GM23338 (cell line): ENCODE data around the gene OR4N2. TPM values are rescaled to one million over a fixed set of nuclear protein-coding genes. Genes with fewer than 3 reads are reported as not detected.

ENCODE experiments used
- ATAC-seq: fragments of 200-7000 bp; cut with Tn5 transposase; 3 replicates; pipeline ENCODE4 v1.9.1; 2020
- DNase-seq: peaks from one replicate; pipeline ENCODE4 v3.0.0-alpha.2; 2015; ENCODE audit warnings: low spot score
- H2AFZ ChIP-seq: fragments of 200-600 bp; sonication (generic); 2 replicates; pipeline ENCODE4 v1.8.0; 2016; ENCODE audit warnings: antibody characterized with exemption, mild to moderate bottlenecking, moderate library complexity
- H3F3A ChIP-seq: fragments of 200-600 bp; sonication (generic); replicated peaks from 2 replicates; pipeline ENCODE4 v1.8.0; 2017; ENCODE audit warnings: antibody characterized with exemption, mixed run types, low read depth
- H3K27ac ChIP-seq: fragments of 200-600 bp; sonication (generic); 2 replicates; pipeline ENCODE4 v1.6.1; 2016; ENCODE audit warnings: low read depth
- H3K27me3 ChIP-seq: fragments of 200-600 bp; sonication (generic); 2 replicates; pipeline ENCODE4 v1.8.0; 2016; ENCODE audit warnings: mild to moderate bottlenecking, mixed run types, moderate library complexity; ENCODE audit not compliant: insufficient read depth
- H3K36me3 ChIP-seq: fragments of 200-600 bp; sonication (generic); 2 replicates; pipeline ENCODE4 v1.8.0; 2016; ENCODE audit warnings: mild to moderate bottlenecking; ENCODE audit not compliant: insufficient read depth
- H3K4me1 ChIP-seq: fragments of 200-600 bp; sonication (generic); 2 replicates; pipeline ENCODE4 v1.8.0; 2016; ENCODE audit warnings: mild to moderate bottlenecking, moderate library complexity; ENCODE audit not compliant: insufficient read depth
- H3K4me2 ChIP-seq: fragments of 200-600 bp; sonication (generic); 2 replicates; pipeline ENCODE4 v1.7.1; 2017; ENCODE audit warnings: mixed run types
- H3K4me3 ChIP-seq: fragments of 200-600 bp; sonication (generic); 2 replicates; pipeline ENCODE4 v1.6.1; 2016; ENCODE audit warnings: mixed run types
- H3K79me2 ChIP-seq: fragments of 200-600 bp; sonication (generic); replicated peaks from 2 replicates; pipeline ENCODE4 v1.8.0; 2017; ENCODE audit warnings: mild to moderate bottlenecking; ENCODE audit not compliant: insufficient read depth
- H3K9me2 ChIP-seq: fragments of 200-600 bp; sonication (generic); 2 replicates; pipeline ENCODE4 v1.8.0; 2017; ENCODE audit not compliant: insufficient read depth
- H4K20me1 ChIP-seq: fragments of 200-600 bp; sonication (generic); replicated peaks from 2 replicates; pipeline ENCODE4 v1.8.0; 2017; ENCODE audit warnings: mild to moderate bottlenecking; ENCODE audit not compliant: insufficient read depth
- H3K27ac Mint-ChIP-seq: 2 replicates; pipeline ENCODE4 v1.8.0; 2020; ENCODE audit warnings: inconsistent platforms, mild to moderate bottlenecking, moderate library complexity, mixed read lengths
- H3K27me3 Mint-ChIP-seq: 3 replicates; pipeline ENCODE4 v1.8.0; 2022; ENCODE audit warnings: low read depth, mild to moderate bottlenecking, moderate library complexity, mixed read lengths, inconsistent platforms; ENCODE audit not compliant: insufficient read depth, poor library complexity
- H3K36me3 Mint-ChIP-seq: 3 replicates; pipeline ENCODE4 v1.8.0; 2021; ENCODE audit warnings: low read depth, mild to moderate bottlenecking, inconsistent platforms, moderate library complexity, mixed read lengths
- H3K4me1 Mint-ChIP-seq: 3 replicates; pipeline ENCODE4 v1.8.0; 2020; ENCODE audit warnings: mild to moderate bottlenecking, inconsistent platforms, mixed read lengths
- H3K4me3 Mint-ChIP-seq: 3 replicates; pipeline ENCODE4 v1.8.0; 2021; ENCODE audit warnings: moderate library complexity, mild to moderate bottlenecking, inconsistent platforms, mixed read lengths
- H3K9me3 Mint-ChIP-seq: 3 replicates; pipeline ENCODE4 v1.8.0; 2020; ENCODE audit warnings: moderate library complexity, mild to moderate bottlenecking, inconsistent platforms, mixed read lengths
- EZH2phosphoT487 ChIP-seq: fragments of 200-600 bp; sonication (generic); IDR thresholded peaks from one replicate; pipeline ENCODE4 v1.8.1; 2018; ENCODE audit warnings: antibody characterized with exemption; ENCODE audit not compliant: unreplicated experiment
- JUNB ChIP-seq: IDR thresholded peaks from one replicate; pipeline ENCODE4 v1.6.1; 2016; ENCODE audit warnings: antibody characterized with exemption; ENCODE audit not compliant: unreplicated experiment
- POLR2AphosphoS5 ChIP-seq: IDR thresholded peaks from 2 replicates; pipeline ENCODE4 v1.6.1; 2016; ENCODE audit warnings: antibody characterized with exemption, low read depth
- ZNF114 ChIP-seq: fragments of 250-450 bp; sonication (Bioruptor Pico); IDR thresholded peaks from 2 replicates; pipeline ENCODE4 v1.5.0; 2020; ENCODE audit warnings: mild to moderate bottlenecking, moderate library complexity
- ZNF331 ChIP-seq: fragments of 250-450 bp; sonication (Bioruptor Pico); IDR thresholded peaks from 2 replicates; pipeline ENCODE4 v1.5.0; 2020; ENCODE audit warnings: low read depth, mild to moderate bottlenecking, moderate library complexity
- polyA plus RNA-seq: library from polyadenylated mRNA; unstranded; fragments of >200 nt; fragmentation: Nextera tagmentation; extraction: Ambion mirVana; gene quantifications from 2 replicates; pipeline ENCODE4 v1.2.1, GENCODE V29; 2016
- total RNA-seq: library from RNA; depleted of rRNA; stranded (reverse); fragments of >200 nt; shearing (Covaris generic); gene quantifications from 2 replicates; pipeline ENCODE4 v1.2.3, GENCODE V29; 2014
- TF ChIP-seq, protein P1 (sequence below): IDR thresholded peaks from 2 replicates; pipeline ENCODE4 v1.6.1; 2016; ENCODE audit warnings: antibody characterized with exemption
- TF ChIP-seq, protein P2 (sequence below): fragments of 250-450 bp; sonication (Bioruptor Pico); IDR thresholded peaks from 2 replicates; pipeline ENCODE4 v1.5.0; 2020; ENCODE audit warnings: mild to moderate bottlenecking, moderate library complexity
- TF ChIP-seq, protein P3 (sequence below): IDR thresholded peaks from one replicate; pipeline ENCODE4 v1.6.1; 2018; ENCODE audit warnings: antibody characterized with exemption; ENCODE audit not compliant: unreplicated experiment
- TF ChIP-seq, protein P4 (sequence below), 2 experiments: fragments of 200-600 bp in 1 of 2; sonication (generic) in 1 of 2; conservative IDR thresholded peaks; 2 replicates each; pipeline versions ENCODE4 v1.5.1 to v1.6.1; 2016 to 2017; ENCODE audit warnings: antibody characterized with exemption in 2 of 2, low read depth in 2 of 2, mild to moderate bottlenecking in 2 of 2, moderate library complexity in 1 of 2

OR4N2 gene
- total and polyA plus RNA-seq, 2 experiments from 2014 or later = not detected

DNA sequence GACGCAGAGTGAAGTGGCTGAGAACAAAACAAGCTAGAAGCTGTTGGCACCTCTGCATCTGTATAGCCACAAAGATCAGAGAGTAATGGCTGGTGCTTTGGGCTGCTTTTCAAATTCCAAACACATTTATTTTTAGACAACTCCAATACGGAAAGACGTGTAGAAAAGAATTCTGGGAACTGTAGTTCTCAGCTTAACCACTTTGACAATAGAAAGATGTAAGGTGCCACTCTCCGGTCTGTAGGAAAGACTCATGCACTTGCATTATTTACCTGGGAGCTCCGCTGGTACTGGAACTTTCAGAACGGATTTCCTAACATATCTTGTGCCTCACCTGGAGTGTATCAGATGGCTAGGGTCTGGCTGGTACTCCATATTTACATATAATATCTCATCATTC, 69.6 kb downstream of the OR4N2 start (continued):
- TF ChIP-seq, protein P1, sequence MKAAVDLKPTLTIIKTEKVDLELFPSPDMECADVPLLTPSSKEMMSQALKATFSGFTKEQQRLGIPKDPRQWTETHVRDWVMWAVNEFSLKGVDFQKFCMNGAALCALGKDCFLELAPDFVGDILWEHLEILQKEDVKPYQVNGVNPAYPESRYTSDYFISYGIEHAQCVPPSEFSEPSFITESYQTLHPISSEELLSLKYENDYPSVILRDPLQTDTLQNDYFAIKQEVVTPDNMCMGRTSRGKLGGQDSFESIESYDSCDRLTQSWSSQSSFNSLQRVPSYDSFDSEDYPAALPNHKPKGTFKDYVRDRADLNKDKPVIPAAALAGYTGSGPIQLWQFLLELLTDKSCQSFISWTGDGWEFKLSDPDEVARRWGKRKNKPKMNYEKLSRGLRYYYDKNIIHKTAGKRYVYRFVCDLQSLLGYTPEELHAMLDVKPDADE = no peak
- TF ChIP-seq EZH2phosphoT487 = no peak
- no peak for TF ChIP-seq ZNF114 (CRISPR knock-in tag)
- TF ChIP-seq, protein P2, sequence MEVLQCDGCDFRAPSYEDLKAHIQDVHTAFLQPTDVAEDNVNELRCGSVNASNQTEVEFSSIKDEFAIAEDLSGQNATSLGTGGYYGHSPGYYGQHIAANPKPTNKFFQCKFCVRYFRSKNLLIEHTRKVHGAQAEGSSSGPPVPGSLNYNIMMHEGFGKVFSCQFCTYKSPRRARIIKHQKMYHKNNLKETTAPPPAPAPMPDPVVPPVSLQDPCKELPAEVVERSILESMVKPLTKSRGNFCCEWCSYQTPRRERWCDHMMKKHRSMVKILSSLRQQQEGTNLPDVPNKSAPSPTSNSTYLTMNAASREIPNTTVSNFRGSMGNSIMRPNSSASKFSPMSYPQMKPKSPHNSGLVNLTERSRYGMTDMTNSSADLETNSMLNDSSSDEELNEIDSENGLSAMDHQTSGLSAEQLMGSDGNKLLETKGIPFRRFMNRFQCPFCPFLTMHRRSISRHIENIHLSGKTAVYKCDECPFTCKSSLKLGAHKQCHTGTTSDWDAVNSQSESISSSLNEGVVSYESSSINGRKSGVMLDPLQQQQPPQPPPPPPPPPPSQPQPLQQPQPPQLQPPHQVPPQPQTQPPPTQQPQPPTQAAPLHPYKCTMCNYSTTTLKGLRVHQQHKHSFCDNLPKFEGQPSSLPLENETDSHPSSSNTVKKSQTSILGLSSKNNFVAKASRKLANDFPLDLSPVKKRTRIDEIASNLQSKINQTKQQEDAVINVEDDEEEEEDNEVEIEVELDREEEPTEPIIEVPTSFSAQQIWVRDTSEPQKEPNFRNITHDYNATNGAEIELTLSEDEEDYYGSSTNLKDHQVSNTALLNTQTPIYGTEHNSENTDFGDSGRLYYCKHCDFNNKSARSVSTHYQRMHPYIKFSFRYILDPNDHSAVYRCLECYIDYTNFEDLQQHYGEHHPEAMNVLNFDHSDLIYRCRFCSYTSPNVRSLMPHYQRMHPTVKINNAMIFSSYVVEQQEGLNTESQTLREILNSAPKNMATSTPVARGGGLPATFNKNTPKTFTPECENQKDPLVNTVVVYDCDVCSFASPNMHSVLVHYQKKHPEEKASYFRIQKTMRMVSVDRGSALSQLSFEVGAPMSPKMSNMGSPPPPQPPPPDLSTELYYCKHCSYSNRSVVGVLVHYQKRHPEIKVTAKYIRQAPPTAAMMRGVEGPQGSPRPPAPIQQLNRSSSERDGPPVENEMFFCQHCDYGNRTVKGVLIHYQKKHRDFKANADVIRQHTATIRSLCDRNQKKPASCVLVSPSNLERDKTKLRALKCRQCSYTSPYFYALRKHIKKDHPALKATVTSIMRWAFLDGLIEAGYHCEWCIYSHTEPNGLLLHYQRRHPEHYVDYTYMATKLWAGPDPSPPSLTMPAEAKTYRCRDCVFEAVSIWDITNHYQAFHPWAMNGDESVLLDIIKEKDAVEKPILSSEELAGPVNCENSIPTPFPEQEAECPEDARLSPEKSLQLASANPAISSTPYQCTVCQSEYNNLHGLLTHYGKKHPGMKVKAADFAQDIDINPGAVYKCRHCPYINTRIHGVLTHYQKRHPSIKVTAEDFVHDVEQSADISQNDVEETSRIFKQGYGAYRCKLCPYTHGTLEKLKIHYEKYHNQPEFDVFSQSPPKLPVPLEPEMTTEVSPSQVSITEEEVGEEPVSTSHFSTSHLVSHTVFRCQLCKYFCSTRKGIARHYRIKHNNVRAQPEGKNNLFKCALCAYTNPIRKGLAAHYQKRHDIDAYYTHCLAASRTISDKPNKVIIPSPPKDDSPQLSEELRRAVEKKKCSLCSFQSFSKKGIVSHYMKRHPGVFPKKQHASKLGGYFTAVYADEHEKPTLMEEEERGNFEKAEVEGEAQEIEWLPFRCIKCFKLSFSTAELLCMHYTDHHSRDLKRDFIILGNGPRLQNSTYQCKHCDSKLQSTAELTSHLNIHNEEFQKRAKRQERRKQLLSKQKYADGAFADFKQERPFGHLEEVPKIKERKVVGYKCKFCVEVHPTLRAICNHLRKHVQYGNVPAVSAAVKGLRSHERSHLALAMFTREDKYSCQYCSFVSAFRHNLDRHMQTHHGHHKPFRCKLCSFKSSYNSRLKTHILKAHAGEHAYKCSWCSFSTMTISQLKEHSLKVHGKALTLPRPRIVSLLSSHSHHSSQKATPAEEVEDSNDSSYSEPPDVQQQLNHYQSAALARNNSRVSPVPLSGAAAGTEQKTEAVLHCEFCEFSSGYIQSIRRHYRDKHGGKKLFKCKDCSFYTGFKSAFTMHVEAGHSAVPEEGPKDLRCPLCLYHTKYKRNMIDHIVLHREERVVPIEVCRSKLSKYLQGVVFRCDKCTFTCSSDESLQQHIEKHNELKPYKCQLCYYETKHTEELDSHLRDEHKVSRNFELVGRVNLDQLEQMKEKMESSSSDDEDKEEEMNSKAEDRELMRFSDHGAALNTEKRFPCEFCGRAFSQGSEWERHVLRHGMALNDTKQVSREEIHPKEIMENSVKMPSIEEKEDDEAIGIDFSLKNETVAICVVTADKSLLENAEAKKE (CRISPR knock-in tag) = no peak

DNA sequence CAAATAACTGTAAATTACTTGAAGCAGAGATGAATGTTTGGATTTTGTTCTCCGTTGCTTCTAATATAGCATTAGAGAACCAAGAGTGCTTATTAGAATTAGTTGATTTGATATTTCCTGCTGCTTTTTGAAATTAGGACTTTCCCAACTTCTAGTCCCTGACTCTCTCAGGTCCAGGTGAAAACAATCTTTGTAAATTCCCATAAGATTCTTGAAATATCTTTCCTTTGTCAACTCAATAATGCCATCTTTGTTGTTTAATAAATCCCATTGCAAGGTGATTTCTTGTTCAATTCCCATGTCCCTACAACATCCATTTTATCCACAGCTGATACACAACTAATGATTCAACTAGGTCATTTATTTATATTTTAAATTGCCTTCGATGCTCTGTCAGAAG, 71.3 kb downstream of the OR4N2 start, which contains the start of gene OR4K2:
Gene OR4K2, plus strand, starts transcription at position 301 of the 400 bp plus-strand sequence. CDS start 1,126 bp downstream, outside the sequence.
- H3K27me3 Mint-ChIP-seq = peaks cover 5% of the 10 kb centered on the region
- H3K27ac ChIP-seq = no peak within 1 kb of the TSS
- no peak for TF ChIP-seq ZNF331 (CRISPR knock-in tag)
- TF ChIP-seq, protein P1 = no peak
- TF ChIP-seq JUNB = no peak
- TF ChIP-seq, protein P3, sequence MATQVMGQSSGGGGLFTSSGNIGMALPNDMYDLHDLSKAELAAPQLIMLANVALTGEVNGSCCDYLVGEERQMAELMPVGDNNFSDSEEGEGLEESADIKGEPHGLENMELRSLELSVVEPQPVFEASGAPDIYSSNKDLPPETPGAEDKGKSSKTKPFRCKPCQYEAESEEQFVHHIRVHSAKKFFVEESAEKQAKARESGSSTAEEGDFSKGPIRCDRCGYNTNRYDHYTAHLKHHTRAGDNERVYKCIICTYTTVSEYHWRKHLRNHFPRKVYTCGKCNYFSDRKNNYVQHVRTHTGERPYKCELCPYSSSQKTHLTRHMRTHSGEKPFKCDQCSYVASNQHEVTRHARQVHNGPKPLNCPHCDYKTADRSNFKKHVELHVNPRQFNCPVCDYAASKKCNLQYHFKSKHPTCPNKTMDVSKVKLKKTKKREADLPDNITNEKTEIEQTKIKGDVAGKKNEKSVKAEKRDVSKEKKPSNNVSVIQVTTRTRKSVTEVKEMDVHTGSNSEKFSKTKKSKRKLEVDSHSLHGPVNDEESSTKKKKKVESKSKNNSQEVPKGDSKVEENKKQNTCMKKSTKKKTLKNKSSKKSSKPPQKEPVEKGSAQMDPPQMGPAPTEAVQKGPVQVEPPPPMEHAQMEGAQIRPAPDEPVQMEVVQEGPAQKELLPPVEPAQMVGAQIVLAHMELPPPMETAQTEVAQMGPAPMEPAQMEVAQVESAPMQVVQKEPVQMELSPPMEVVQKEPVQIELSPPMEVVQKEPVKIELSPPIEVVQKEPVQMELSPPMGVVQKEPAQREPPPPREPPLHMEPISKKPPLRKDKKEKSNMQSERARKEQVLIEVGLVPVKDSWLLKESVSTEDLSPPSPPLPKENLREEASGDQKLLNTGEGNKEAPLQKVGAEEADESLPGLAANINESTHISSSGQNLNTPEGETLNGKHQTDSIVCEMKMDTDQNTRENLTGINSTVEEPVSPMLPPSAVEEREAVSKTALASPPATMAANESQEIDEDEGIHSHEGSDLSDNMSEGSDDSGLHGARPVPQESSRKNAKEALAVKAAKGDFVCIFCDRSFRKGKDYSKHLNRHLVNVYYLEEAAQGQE = no peak
- TF ChIP-seq, protein P4, sequence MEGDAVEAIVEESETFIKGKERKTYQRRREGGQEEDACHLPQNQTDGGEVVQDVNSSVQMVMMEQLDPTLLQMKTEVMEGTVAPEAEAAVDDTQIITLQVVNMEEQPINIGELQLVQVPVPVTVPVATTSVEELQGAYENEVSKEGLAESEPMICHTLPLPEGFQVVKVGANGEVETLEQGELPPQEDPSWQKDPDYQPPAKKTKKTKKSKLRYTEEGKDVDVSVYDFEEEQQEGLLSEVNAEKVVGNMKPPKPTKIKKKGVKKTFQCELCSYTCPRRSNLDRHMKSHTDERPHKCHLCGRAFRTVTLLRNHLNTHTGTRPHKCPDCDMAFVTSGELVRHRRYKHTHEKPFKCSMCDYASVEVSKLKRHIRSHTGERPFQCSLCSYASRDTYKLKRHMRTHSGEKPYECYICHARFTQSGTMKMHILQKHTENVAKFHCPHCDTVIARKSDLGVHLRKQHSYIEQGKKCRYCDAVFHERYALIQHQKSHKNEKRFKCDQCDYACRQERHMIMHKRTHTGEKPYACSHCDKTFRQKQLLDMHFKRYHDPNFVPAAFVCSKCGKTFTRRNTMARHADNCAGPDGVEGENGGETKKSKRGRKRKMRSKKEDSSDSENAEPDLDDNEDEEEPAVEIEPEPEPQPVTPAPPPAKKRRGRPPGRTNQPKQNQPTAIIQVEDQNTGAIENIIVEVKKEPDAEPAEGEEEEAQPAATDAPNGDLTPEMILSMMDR (conservative IDR thresholded peaks at IDR 0.05; ENCODE audit: low read depth in 2 of 2) = no peak
- no peak for TF ChIP-seq ZNF114 (CRISPR knock-in tag)
- no peak for TF ChIP-seq POLR2AphosphoS5
- H3K9me2 ChIP-seq = no peaks in the 10 kb centered on the region
- H4K20me1 ChIP-seq = no peaks in the 10 kb centered on the region
- H3K27ac Mint-ChIP-seq = no peak within 1 kb of the TSS
- no peaks in the 10 kb centered on the region for H3K79me2 ChIP-seq
- H3F3A ChIP-seq = no peaks in the 10 kb centered on the region
- H3K27me3 ChIP-seq = no peaks in the 10 kb centered on the region
- H3K36me3 ChIP-seq = peaks cover 20% of the 10 kb centered on the region
- H3K9me3 Mint-ChIP-seq = no peaks in the 10 kb centered on the region; the same call in 1 of the 3 replicates
- H3K4me1 Mint-ChIP-seq = no peaks in the 10 kb centered on the region
- H3K4me2 ChIP-seq = no peak within 1 kb of the TSS
- no peak for DNase-seq
- H3K4me1 ChIP-seq = no peaks in the 10 kb centered on the region
- peaks cover 26% of the 10 kb centered on the region; the same call in 2 of the 3 replicates for H3K36me3 Mint-ChIP-seq
- no peak within 1 kb of the TSS for H2AFZ ChIP-seq
- ATAC-seq = no peak
- no peak within 1 kb of the TSS for H3K4me3 Mint-ChIP-seq
- no peak within 1 kb of the TSS; the same call in 1 of the 2 replicates for H3K4me3 ChIP-seq
